Spinal cord (tissue), 10 donors: ENCODE data around the gene ADORA3. TPM values are rescaled to one million over a fixed set of nuclear protein-coding genes. Genes with fewer than 3 reads are reported as not detected.

ENCODE experiments used
- DNase-seq, 6 donors: peaks; one replicate each; pipeline versions ENCODE4 v3.0.0 to v3.0.0-alpha.2; 2013 to 2015; ENCODE audit warnings: low spot score in 6 of 6, low read depth in 4 of 6
- H3K27ac ChIP-seq: one replicate; pipeline ENCODE4 v1.5.1; 2013; ENCODE audit warnings: low read depth, low read length, control low read depth
- H3K27me3 ChIP-seq: one replicate; pipeline ENCODE4 v1.6.1; 2013; ENCODE audit warnings: low read length; ENCODE audit not compliant: control insufficient read depth, insufficient read depth
- H3K36me3 ChIP-seq: one replicate; pipeline ENCODE4 v1.6.1; 2013; ENCODE audit warnings: low read length; ENCODE audit not compliant: control insufficient read depth, insufficient read depth
- H3K4me1 ChIP-seq: one replicate; pipeline ENCODE4 v1.6.1; 2013; ENCODE audit warnings: low read length; ENCODE audit not compliant: control insufficient read depth, insufficient read depth
- H3K4me3 ChIP-seq: one replicate; pipeline ENCODE4 v1.5.1; 2013; ENCODE audit warnings: low read depth, low read length, control low read depth
- H3K9me3 ChIP-seq: one replicate; pipeline ENCODE4 v1.6.1; 2013; ENCODE audit warnings: low read length; ENCODE audit not compliant: control insufficient read depth, insufficient read depth
- WGBS: methylation state at CpG from one replicate; pipeline ENCODE4 v1.1.5; 2013; ENCODE audit warnings: missing lambda C conversion rate; ENCODE audit not compliant: insufficient coverage; 5-methylcytosine and 5-hydroxymethylcytosine counted together
- polyA plus RNA-seq, 2 donors: library from polyadenylated mRNA; unstranded; fragments of 120-200 nt; gene quantifications; one replicate each; pipeline ENCODE4 v1.2.1, GENCODE V29; 2013; ENCODE audit not compliant: insufficient read length in 2 of 2
- total RNA-seq, 2 donors: library from RNA; depleted of rRNA in 1 of 2; stranded (reverse); fragments of 120-200 nt in 1 of 2; fragments of >200 nt in 1 of 2; gene quantifications; one replicate each; pipeline versions ENCODE4 v1.2.3 to v1.2.4, GENCODE V29; 2013 to 2014
- donor health status: healthy.

ADORA3 gene
- total and polyA plus RNA-seq, 4 donors = 7.2 to 14.5 (median 10.8) TPM

DNA sequence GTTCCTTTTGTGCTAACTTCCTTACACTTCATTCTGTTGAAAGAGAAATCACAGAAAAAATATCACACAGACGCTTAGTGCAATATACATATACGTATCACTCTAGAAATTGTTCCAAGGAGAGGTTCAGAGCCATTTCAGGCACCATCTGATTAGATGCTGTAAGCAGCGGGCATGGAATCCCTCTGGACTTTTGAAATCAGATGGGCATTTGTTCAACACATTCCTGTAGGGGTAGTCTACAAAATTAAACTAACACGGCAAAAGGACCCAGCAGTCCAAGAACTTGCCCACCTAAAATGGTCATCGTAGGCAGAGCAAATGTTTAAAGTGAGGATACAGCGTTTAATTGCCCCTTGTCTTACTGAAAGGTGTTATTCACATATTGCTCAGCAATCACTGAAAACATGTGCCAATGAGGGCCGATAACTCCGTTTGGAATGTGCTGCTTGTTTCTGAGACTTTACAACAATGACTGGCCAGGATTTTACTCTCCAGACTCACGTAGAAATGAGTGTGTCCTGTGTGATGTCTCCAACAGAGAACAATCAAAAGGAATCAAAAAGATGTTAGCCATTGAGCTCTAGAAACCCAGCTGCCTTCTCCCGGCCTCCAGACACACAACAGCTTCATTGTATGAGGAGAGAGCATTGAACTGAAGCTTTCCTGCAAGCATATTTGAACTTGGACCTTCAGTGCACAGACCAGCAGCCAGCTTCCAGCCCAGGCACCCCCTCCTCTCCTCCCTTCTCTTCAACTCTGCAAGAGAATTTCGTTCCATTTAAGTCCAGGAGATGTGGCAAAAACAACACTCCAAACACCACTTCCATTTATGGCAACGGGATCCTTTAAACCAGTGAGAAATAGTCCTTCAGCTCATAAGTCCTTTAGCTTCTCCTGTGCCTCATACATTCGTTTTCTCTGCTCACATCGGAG, 32.1 kb upstream of the ADORA3 start:
- Histone ChIP-seq H3K4me3 (no peak overlapping the region), H3K36me3 (no peaks in the 10 kb centered on the region), H3K4me1 (no peaks in the 10 kb centered on the region), H3K27ac (peak overlapping the region; percentile 78), H3K9me3 (no peaks in the 10 kb centered on the region), H3K27me3 (no peaks in the 10 kb centered on the region)
- 54% methylated on average over 5 of the region's 14 CpGs for WGBS
- DNase-seq = peak in 2 of 6 donors; percentile 30 to 76

- Histone ChIP-seq H3K4me1 (peaks cover 16% of the 10 kb centered on the region), H3K27ac (no peak overlapping the region), H3K9me3 (no peaks in the 10 kb centered on the region), H3K27me3 (peaks cover 7% of the 10 kb centered on the region), H3K36me3 (no peaks in the 10 kb centered on the region), H3K4me3 (no peak overlapping the region)
- DNase-seq = no peak
- 100% methylated on average over 1 of the region's 3 CpGs for WGBS
Observed at GRCh38 chr1:111520053-111520452, 16.6 kb upstream of the ADORA3 start.

- no peak overlapping the region for H3K27ac ChIP-seq
- no peak overlapping the region for H3K4me3 ChIP-seq
- H3K27me3 ChIP-seq = peaks cover 7% of the 10 kb centered on the region
- H3K9me3 ChIP-seq = no peaks in the 10 kb centered on the region
- H3K4me1 ChIP-seq = peaks cover 36% of the 10 kb centered on the region
- H3K36me3 ChIP-seq = no peaks in the 10 kb centered on the region
- no peak for DNase-seq
- no CpG with 5 or more reads among the region's 1 CpG for WGBS
Observed at GRCh38 chr1:111517469-111518225, 14.2 kb upstream of the ADORA3 start.

DNA sequence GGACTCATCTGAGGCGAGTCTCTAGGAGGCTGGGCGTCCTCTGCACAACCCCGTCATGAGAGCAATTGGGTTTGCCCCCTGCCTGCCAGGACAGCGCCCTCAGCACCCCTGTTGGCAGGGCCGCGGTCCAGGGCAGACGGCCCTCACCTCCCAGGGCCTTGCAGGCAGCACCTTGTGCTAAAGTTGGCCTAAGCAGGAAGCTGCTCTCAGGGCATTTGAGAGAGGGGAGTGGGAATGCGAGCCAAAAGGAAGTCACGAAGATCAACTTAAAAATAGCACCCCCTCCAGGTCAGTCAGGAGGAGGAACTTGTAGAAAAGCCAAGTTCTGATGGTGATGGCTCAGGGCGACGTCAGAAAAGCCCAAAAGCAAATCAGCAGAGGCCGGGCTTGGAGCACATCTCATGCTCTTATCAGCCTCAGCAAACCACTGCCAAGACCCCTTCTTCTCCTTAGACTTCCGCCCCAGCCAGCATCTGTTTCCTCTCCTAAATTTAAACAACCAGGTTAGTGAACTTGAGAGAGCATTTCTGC, 12.6 kb upstream of the ADORA3 start:
- 16% methylated on average over 8 of the region's 13 CpGs for WGBS
- H3K36me3 ChIP-seq = no peaks in the 10 kb centered on the region
- H3K27me3 ChIP-seq = peaks cover 7% of the 10 kb centered on the region
- H3K4me3 ChIP-seq = peak overlapping the region; percentile 37
- DNase-seq = peak in 2 of 6 donors; percentile 40 to 43
- H3K27ac ChIP-seq = peak overlapping the region; percentile 87
- H3K9me3 ChIP-seq = no peaks in the 10 kb centered on the region
- H3K4me1 ChIP-seq = peaks cover 44% of the 10 kb centered on the region

DNA sequence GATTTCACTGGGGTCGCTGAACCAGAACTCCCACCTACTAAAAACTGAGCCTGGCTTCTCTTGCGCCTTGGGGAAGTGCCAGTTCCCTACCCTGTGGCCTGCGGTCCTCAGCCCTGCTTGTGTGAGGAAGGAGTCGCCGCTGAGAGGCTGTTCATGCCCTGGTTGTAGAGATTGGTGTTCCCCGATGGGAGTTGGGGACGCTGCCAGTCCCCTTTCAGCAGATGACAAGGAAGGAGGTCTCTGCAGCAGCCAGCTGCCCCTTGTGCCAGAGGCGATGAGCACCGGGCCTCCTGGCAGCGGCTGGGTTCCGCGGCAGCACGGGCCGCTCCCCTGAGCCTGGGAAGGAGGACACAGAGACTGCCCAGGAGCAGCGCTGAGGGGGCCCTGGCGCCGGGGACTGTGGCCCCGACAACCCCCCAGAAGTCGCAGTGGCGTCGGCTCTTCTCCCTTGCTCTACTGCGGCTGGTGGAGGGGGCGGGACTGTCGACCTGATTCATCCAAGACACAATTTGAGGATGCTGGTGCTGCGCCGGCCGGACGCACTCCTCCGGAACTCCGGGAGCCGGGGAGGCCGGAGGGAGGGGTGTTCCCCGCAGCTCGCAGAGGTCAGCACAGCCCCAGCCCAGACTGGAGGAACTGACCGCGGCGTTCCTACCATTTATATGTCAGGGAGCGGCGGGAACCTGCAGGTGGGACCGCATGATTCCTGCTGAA, 12.0 kb upstream of the ADORA3 start:
- whole genome bisulfite sequencing = 6% methylated on average over 39 of the region's 40 CpGs
- H3K4me3 ChIP-seq = peak overlapping the region; percentile 37
- peaks cover 45% of the 10 kb centered on the region for H3K4me1 ChIP-seq

DNA sequence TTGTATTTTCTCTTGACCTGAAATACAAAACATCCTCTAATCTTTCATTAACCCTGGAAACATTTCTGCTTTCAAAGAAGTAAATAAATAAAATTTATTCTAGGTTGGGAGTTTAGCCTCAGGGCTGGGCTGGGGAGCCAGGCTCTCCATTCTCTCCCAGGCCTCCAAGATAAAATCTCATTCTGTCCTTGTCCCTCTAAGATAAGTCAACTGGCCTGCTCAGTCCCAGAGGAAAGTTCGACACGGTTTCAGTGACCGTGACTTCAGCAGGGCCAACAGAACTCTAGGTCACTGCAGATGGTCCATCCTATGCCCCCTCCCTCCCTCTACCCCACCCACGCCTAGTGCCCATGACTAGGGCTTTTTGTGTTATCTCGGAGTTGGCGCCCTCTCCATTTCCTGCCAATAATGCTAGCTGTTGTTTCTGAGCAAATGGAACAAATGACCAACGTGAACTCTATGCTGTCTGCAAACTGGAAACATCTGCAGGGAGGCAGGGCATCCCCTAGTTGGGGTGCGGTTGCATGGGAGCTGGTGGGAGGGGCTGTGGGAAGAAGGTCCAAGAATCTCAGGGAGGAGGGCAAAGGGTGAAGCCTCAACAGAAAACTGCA, 10.1 kb upstream of the ADORA3 start:
- WGBS = 72% methylated on average over 6 of the region's 8 CpGs
- H3K9me3 ChIP-seq = no peaks in the 10 kb centered on the region
- no peaks in the 10 kb centered on the region for H3K36me3 ChIP-seq
- peaks cover 56% of the 10 kb centered on the region for H3K4me1 ChIP-seq
- DNase-seq = peak in 1 of 6 donors; percentile 63
- H3K27me3 ChIP-seq = peaks cover 7% of the 10 kb centered on the region
- H3K27ac ChIP-seq = peak overlapping the region; percentile 72
- H3K4me3 ChIP-seq = no peak overlapping the region

More for the DNA sequence above, 12.0 kb upstream of the ADORA3 start:
- Histone ChIP-seq H3K9me3 (no peaks in the 10 kb centered on the region), H3K27me3 (peaks cover 7% of the 10 kb centered on the region), H3K36me3 (no peaks in the 10 kb centered on the region), H3K27ac (peak overlapping the region; percentile 87)
- DNase-seq = peak in 2 of 6 donors; percentile 59 to 76

- Histone ChIP-seq H3K4me1 (peaks cover 62% of the 10 kb centered on the region), H3K9me3 (no peaks in the 10 kb centered on the region), H3K4me3 (no peak overlapping the region), H3K36me3 (no peaks in the 10 kb centered on the region), H3K27ac (peak overlapping the region; percentile 72), H3K27me3 (peaks cover 7% of the 10 kb centered on the region)
- 91% methylated on average over 2 of the region's 3 CpGs for WGBS
- no peak for DNase-seq
Observed at GRCh38 chr1:111512931-111513330, 9.5 kb upstream of the ADORA3 start.

DNA sequence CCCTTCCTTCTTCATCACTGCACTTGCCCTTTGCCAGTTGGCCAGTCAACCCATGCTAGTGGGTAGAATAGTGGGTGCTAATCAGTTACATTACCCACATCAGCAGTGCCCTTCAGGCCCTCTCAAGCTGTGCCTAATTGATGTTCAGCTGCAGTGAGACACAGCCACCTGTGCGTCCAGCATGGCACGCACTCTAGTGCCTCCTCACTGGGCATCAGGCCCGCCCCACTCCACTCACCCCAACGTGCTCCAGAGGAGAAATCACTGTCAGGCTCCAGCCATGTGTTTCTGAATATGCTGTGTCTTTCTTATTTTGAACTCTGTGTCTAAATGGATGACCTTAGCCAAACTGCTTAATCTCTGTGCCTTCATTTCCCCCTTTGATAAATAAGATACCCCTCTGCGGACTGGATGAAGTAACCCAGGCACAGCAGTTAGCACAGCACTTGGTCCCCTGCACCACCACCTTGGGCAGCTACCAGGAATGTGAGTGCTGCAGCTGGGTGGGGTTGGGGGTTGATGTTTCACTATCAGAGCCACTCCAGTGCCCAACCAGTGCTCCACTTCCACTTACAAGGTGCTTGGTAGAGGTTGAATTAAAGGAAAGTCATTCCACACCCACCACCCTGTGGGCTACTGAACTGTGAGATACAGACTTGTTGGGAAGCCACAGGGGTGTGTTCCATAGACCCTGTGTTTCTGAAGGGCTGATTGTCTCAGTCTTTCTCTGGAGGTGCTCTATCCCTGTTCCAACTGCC, 8.9 kb upstream of the ADORA3 start:
- 90% methylated on average over 2 of the region's 5 CpGs for WGBS
- DNase-seq = no peak
- H3K27ac ChIP-seq = peak overlapping the region; percentile 72

More for the DNA sequence above, 8.9 kb upstream of the ADORA3 start:
- Histone ChIP-seq H3K9me3 (no peaks in the 10 kb centered on the region), H3K36me3 (no peaks in the 10 kb centered on the region), H3K4me3 (no peak overlapping the region), H3K4me1 (peaks cover 68% of the 10 kb centered on the region), H3K27me3 (peaks cover 7% of the 10 kb centered on the region)
